SKM-1 (cell line): ENCODE data around the gene RSRC1.
"Not testable (repeated sequence)": the region's sequence is repeated elsewhere in the genome, so short reads cannot be mapped to it uniquely, and the experiment has no call there.

Experiments
- DNase-seq: peaks from one replicate; lab custom pipeline; 2025; ENCODE audit not compliant: unreplicated experiment; lab: John Stamatoyannopoulos, UW

RSRC1 gene

GRCh38 chr3:158382479-158382878 lies 272.6 kb downstream of the RSRC1 start:
- no peak for DNase-seq

DNA sequence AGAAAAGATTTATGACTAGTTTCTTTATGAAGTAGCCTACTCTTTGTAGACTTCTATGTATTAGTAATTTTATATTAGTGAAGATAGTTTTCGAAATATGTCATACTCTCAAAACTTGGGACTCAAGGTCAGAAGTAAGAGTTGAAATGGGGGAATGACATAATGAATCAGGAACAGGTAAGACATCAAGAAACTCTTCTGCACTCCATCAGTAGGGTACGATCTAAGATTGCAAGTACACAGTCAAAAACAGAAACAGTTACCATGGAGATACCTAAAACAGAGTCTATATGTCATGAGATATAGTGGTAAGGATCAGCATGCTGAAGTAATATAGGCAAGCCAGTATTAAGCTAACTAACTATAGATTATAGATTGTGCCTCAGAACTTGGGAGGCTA lies 274.1 kb downstream of the RSRC1 start:
- DNase-seq, result no peak

DNA sequence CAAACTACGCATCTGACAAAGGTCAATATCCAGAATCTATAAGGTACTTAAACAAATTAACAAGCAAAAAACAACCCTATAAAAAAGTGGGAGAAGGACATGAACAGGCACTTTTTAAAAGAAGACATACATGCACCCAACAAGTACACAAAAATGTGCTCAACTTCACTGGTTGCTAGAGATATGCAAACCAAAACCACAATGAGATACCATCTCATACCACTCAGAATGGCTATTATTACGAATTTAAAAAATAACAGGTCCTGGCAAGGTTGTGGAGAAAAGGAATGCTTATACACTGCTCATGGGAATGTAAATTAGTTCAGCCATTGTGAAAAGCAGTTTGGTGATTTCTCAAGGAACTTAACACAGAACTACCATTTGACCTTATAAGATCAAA lies 285.5 kb downstream of the RSRC1 start:
- DNase-seq, result no peak

DNA sequence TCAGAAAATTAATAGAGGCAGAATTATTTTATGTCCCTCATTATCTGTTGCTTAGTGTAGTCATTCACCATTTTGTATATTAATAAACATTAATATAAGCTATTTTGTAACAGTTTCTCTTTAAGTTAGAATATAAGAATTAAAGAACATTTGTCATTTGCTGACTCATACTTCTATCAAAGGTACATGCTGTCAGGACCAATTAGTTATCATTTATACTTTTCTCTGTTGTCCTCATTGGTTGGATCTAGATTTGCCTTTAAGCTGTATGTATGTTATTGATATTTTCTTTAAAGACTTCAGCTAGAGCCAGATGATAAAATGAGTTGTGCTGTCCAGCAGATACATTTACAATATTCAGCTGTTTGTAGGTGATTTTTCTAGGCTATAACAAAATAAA lies 292.7 kb downstream of the RSRC1 start:
- DNase-seq, result no peak

DNA sequence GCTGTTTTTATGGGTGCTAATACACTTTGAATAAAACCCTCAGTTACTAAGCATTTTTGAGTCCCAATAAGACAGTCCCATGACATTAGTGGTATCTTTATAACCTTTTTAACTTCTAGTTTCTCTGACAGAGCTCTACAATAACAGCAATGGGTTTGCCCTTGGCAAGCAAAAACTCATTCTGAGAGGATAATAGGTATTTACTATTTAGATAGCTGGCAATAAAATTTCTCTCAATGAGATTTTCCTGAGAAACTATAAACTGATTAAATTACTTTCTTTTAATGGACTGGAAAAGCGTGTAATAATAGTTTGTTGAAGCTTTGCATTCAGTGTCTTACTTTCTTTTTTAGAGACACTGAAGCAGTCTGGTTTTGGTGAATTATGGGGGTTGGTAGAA lies 293.1 kb downstream of the RSRC1 start:
- DNase-seq, result no peak

GRCh38 chr3:158404131-158404718 lies 294.3 kb downstream of the RSRC1 start:
- no peak for DNase-seq

DNA sequence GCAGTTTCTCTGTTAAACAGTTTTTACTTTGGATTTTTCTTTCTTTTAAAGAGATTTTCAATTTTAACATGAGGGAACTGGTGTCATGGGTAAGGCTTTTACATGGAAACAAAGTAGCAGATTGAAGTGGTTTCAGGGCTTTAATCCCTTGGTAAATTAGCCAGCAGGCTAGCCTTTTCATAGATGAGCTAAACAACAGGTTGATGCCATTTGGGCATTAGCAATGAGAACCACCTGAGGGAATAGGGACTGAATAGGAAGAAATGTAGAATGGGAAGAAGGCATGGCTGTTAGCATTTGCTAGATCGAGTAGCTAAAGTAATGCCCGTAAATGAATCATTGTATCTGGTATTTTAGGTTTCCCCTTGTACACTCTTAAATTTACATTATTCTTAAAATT lies 295.6 kb downstream of the RSRC1 start:
- DNase-seq, result no peak

GRCh38 chr3:158407844-158408517 lies 298.1 kb downstream of the RSRC1 start:
- DNase-seq, result no peak

GRCh38 chr3:158408518-158408897 lies 298.6 kb downstream of the RSRC1 start:
- not testable (repeated sequence) for DNase-seq

- DNase-seq, result no peak
Measured at GRCh38 chr3:158418035-158418434, 308.1 kb downstream of the RSRC1 start.

GRCh38 chr3:158419820-158420653 lies 310.1 kb downstream of the RSRC1 start:
- DNase-seq, result no peak

DNA sequence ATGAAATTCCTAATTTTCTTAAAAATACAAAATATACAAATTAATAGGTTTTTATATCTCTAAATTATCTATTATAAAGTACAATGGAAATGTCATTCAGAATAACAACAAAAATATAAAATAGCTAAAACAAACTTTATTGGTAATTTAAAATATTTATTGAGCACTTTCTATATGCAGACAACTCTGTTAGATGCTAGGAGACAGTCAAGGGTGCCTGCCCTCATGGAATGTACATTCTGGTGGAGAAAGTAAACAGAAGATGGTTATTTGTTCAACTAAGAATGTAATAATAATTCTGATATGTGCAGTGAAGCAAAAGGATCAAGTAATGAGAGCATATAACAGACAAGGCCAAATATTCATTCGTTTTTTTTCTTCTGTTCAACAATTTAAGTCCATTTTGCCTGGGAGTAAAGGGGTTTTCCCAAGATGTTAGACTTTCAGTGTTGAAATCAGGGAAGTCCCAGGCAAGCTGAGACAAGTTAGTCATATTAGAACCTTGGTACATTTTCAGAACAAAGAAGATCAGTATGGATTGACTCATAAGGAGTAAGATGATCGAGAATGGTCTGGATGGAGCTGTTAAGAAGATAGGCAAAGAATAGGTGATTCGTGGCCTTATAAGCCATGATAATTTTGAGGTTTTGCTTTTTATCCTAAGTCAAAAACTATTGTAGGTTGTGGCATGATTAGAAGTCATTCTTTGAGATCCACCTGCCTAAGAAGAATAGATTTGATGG lies 310.9 kb downstream of the RSRC1 start:
- no peak for DNase-seq

DNA sequence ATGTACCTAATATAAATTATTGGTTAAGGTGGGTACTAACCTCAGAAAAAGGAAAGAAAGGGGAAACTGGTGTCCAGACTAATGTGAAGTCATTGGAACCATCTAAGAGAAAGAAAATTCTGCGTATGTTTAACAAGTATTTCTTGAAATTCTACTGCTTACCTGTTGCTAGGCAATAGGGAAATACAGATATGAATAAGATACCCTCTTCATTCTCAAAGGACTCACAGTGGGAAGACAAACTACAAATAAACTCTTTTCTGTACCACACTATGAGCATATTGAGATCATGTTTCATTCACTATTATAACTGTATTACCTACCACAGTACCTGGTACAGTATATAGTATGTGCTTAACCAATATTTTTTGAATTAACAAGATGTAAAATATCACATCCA lies 320.6 kb downstream of the RSRC1 start:
- no peak for DNase-seq

DNA sequence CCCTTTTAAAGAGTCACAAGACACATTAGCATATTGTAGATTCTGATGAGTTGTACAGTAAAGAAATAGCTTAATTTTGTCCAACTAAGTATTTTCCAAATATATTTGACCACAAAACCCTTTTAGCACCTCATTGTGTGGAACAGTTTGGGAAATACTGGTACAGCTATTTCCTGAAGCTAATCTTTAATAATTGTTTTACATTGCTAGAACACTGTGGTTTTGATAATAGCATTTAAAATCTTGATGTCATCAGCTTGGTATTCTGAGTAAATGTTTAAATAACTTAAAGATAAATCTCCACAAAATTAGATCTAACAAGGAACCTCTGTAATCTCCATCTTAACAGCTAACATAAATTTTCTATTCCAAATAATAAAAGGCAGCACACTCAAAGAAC lies 321.1 kb downstream of the RSRC1 start:
- DNase-seq, result no peak

DNA sequence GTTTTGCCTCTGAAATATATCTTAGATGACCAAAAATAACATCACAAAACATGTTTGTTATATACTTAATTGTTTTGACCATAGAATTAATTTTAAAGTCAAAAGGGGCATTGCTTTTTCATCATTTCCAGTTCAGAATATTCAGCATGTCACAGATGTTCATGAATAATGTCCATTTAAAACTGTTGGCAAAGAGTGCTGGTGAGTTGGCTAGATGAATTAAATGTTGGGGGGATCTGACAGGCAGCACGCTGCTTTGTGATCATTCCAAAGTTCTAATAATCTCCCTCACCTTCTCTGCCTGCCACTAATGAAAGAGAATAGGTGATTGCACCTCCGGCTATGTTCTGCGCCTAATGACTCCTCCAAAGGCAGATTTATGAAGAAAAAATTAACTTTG lies 321.9 kb downstream of the RSRC1 start:
- no peak for DNase-seq

- DNase-seq, result peak; percentile 11
Measured at GRCh38 chr3:158434412-158435038, 324.6 kb downstream of the RSRC1 start.

DNA sequence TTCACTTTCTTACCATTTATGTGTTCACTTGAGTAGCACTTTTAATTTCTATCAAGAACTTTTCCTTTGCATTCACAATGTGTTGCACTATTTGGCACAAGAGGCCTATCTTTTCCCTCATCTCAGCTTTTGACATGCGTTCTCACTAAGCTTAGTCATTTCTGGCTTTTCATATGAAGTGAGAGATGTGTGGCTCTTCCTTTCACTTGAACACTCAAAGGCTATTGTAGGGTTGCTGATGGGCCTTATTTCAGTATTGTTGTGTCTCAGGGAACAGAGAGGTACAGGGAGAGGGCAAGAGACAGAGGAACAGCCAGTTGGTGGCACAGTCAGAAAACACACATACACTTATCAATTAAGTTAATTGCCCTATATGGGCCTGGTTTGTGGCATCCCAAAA lies 333.7 kb downstream of the RSRC1 start:
- no peak for DNase-seq

GRCh38 chr3:158447408-158447807 lies 337.5 kb downstream of the RSRC1 start:
- DNase-seq, result no peak

- DNase-seq, result peak; percentile 9
Measured at GRCh38 chr3:158451405-158452055, 341.6 kb downstream of the RSRC1 start.

- DNase-seq, result no peak
Measured at GRCh38 chr3:158452334-158452733, 342.4 kb downstream of the RSRC1 start.

DNA sequence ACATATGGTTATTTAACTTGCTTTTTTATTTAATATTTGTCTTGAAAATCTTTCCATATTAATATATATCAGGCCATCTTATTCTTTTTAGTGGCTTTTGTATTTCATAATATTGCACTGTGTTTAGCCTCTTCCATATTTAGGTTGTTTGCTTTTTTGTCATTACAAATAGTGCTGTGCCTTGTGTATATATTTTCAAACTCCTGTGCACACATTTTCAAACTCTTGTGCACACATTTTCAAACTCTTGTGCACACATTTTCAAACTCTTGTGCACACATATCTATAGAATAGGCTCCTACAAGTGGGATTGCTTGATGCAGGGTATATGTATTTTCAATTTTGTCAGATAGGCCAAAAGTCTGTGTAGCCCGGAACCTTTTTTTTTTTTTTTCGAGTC lies 343.1 kb downstream of the RSRC1 start:
- no peak for DNase-seq
